ENCODE data around the gene PTPRN2.
"Not testable (repeated sequence)": the region's sequence is repeated elsewhere in the genome, so short reads cannot be mapped to it uniquely, and the experiment has no call there.

Gene PTPRN2

GRCh38 chr7:158443688-158444483 lies 143.7 kb downstream of the PTPRN2 start:
- no peak for DNase-seq (ENCODE audit: low read depth)

GRCh38 chr7:158443014-158443687 lies 144.5 kb downstream of the PTPRN2 start:
- DNase-seq (ENCODE audit: low read depth), result no peak

DNA sequence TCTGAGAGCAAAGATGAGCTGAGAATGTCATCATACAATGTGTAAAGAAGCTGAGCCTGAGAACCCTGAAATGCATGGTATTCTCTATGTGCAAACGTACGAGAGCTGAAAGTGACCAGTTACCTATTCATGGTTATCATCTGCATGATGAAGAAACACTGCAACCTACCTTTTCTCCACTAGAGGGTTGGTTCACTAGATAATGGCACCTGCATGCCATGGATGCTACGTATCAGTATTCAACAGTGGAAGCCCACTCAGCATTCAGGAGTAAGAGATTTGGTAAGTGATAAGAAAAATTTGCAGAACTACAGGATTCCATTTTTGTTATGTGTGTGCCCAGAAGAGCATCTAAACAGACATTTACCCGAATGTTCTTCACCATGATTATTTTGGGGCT lies 145.4 kb downstream of the PTPRN2 start:
- DNase-seq (ENCODE audit: low read depth), result no peak

- no peak for DNase-seq (ENCODE audit: low read depth)
These were observed 148.6 kb downstream of the PTPRN2 start for GRCh38 chr7:158439035-158439434.

DNA sequence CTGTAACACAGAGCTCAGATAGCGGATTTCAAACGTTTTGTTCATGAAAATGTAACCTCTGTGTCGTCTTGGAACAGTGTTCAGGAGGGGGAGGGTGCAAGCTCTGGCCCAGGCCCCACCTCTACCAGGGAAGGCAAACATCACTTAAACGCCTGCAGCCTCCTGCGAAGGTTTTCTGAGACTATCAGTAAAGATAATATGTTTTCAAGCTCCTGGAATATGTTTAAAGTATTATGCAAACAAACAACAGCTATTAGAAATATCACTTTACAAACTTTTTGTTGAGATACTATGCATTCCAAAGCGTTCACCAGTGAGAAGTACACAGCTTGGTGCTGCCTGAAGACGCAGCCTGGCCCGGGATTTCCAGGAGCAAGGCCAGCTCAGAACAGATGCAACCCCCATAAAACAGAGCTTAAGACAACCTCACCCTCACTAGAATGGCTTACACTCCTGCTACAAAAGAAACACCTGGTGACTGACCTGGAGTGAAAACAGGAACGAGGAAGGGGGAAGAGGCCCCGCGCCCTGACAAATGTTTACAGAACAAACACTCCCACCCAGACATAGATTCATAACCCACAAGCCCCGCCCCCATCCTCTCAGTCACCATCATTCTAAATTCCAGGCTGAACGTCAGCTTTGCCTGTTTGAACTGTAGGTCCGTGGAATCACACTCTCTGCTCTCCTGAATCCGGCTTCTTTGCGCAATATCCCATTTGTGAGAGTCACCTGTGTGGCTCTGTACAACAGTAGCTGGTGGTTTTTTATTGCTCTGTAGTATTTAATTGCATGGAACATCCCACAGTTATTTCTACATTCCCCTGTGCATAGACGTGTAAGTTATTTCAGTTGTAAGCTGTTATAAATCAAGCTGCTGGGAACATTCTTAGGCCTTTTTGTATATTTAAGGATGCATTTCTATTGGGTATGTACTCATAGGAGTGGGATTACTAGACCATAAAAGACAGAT lies 155.0 kb downstream of the PTPRN2 start:
- DNase-seq (ENCODE audit: low read depth), result no peak

DNA sequence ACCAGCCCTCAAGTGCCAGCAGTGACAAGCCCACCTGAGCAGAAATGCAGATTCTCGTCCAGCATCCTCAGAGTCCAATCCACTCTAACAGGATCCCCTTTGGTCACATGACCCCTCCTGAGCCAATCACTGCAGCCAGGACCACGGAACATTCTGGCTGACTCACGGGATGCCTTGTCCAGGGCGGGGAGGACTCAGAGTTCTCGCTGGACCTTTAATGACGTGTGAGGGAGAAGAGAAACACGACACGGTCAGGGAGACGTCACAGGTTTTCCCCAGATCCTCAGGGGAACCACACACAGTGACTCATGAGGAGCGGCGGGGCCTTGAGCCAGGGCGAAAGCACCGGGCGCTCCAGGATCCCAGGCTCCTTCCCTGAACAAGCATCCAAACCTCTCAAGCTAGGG lies 155.7 kb downstream of the PTPRN2 start:
- no peak for DNase-seq (ENCODE audit: low read depth)

DNA sequence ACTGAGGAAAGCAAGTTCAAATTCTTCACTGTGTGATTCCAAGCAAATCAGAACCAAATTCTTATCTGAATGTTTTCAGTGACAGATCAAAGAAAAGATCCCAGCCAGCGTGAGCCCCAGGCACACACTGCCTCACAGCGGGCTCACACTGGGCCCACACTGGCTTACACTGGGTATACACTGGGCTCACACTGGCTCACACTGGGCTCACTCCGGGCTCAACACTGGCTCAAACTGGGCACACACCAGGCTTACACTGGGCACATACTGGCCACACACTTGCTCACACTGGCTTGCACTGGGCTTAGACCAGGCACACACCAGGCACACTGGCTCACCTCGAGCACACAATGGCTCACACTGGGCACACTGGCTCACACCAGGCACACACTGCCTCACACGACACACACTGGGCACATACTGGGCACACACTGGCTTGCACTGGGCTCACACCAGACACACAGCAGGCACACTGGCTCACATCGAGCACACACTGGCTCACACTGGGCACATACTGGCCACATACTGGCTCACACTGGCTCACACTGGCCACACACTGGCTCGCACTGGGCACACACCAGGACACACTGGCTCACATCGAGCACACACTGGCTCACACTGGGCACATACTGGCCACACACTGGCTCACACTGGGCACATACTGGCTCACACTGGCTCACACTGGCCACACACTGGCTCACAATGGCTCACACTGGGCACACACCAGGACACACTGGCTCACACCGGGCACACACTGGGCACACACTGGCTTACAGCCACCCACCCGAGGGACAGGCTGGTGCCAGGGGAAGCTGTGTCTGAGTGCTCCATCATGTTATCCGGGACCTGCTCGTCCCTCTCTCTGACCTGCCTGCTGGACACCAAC lies 156.3 kb downstream of the PTPRN2 start:
- no peak for DNase-seq (ENCODE audit: low read depth)

DNA sequence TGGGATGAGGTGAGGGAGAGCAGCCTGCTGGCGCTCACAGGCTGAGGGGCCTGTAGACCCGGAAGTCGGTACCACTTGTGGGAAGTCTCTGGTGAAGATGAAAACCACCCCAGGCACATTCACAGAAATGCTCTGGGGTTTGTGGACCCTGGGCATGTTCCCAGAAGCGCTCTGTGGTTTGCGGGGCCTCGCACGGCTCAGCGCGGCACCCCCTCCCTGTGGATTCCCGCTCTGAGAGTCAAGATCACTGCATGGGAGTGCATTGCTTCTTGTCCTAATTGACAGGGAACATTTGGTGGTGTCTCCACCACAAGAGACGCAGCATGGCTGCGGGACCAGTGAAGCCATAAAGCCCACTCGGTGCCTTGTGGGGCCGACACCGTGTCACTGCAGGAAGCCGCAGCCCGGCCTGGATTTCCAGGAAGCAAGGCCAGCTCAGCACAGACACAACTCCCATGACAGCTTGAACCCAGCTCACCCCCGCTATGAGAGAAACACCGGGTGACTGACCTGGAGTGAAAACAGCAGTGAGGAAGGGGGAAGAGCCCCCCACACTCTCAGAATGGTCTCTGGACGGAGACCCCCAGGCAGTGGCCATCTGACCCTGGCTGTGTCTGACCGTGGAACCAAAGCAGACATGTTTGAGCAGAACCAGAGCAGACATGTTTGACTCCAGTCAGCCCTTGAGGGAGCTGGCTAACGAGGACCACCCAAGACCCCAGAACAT lies 157.2 kb downstream of the PTPRN2 start:
- no peak for DNase-seq (ENCODE audit: low read depth)

DNA sequence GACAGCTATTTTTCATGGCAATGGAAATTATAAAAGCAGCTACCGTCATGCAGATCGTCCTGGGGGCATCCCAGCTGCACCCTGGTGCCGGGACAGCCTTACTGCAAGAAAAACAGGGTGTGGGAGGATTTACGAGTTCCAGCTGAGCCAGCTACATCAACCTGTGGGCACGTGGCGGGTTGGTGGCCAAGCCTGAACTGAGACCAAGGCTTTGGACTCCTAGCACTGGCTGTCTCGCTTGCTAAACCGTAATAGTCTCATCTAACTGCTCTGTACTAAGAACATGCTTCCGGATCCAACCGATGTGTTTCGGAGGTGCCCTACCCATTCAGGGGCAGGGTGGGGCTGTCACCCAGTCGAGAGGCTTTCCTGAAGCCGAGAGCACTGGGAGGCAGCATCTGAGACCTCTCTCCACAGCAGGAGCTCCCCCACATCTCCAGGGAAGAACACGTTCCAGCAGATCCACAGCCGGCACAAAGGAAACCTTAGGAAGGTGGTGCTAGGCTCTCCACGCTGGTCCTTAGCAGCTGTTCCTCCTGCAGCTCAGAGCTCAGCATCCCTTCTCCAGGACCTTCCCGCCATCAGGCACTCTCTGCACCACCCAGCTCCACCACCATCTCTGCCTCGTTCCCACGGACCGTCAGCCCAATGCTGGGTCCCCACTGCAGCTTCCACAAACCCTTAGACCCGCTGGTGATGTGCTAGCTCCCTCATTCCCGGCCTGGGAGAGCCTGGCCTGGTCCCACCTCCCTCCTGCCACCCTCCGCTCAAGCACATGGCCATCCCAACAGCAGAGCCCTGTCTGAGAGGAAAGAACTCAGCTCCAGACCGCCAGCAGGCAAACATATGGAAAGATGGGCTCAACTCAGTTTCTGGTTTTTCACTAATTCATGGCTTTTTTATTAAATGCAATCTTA lies 158.5 kb downstream of the PTPRN2 start:
- no peak for DNase-seq (ENCODE audit: low read depth)

DNA sequence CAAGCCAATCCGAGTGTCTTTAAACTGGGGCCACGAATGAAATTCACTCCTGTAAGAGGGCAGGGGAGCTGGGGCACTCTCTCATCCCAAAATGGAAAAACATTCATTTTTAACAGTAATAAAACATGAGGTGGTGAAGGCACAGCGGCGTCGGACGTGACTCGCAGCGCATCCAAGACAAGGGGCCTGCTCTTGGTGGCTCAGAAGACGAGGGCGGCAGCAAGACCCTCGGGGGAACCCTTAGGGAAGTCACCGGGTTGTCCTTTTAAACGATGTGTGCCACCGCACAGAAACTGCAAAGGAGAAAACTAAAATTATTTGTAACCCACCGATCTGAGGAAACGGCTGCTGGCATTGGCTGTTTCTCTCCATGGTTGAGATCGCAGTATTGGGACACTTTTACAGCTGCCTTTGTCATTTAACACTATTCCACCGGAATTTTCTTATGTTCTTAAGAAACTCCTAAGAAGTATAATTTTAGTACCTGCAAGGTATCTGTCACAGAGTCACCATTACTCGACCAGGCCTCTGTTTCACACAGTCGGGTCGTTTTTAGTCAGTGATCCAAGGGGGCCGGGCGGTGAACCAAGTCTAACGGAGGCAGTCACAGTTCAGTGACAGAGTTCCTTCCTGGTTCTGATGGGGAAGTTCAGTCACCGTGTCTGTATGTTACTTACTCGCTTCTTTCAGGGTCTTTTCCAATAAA lies 159.3 kb downstream of the PTPRN2 start:
- DNase-seq (ENCODE audit: low read depth), result no peak

GRCh38 chr7:158425676-158426075 lies 161.9 kb downstream of the PTPRN2 start:
- not testable (repeated sequence) for DNase-seq (ENCODE audit: low read depth)

DNA sequence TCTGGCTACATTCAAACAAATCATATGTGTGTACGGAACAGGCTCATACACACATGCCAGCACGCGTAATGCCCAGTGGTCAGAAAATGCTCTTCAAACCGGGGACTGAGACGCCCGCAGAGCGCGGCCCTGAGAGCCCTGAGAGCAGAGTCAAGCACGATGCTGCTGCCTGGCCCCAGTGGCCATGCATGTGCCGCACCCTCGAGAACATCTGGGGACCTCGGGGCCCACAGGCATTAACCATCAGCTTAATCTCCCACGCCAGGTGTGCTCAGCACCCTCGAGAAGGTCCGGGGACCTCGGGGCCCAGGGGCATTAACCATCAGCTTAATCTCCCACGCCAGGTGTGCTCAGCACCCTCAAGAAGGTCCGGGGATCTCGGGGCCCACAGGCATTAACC lies 163.1 kb downstream of the PTPRN2 start:
- no peak for DNase-seq (ENCODE audit: low read depth)

DNA sequence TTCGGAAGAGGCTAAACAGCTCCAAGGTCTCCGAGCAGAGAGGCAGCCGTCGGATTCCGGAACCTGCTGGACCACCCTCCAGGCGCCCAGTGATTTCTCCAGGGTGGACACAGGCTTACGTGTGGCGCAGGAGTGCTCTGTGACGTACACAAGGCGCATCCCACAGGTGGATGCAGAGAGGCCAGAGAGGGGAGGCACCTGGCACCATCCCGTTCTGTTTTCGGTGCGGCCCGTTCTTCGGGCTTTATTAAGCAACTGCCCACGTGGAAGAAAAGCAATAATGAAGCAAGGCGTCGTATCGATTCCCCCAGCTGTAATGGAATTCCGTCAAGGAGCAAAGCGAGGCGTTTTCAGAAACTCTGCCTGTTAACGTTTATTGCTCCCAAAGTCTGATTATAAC lies 163.6 kb downstream of the PTPRN2 start:
- DNase-seq (ENCODE audit: low read depth), result no peak

- DNase-seq (ENCODE audit: low read depth), result no peak
These were observed 164.6 kb downstream of the PTPRN2 start for GRCh38 chr7:158422887-158423560.

- no peak for DNase-seq (ENCODE audit: low read depth)
These were observed 165.3 kb downstream of the PTPRN2 start for GRCh38 chr7:158422196-158422886.

GRCh38 chr7:158421361-158421760 lies 166.3 kb downstream of the PTPRN2 start:
- DNase-seq (ENCODE audit: low read depth), result no peak

DNA sequence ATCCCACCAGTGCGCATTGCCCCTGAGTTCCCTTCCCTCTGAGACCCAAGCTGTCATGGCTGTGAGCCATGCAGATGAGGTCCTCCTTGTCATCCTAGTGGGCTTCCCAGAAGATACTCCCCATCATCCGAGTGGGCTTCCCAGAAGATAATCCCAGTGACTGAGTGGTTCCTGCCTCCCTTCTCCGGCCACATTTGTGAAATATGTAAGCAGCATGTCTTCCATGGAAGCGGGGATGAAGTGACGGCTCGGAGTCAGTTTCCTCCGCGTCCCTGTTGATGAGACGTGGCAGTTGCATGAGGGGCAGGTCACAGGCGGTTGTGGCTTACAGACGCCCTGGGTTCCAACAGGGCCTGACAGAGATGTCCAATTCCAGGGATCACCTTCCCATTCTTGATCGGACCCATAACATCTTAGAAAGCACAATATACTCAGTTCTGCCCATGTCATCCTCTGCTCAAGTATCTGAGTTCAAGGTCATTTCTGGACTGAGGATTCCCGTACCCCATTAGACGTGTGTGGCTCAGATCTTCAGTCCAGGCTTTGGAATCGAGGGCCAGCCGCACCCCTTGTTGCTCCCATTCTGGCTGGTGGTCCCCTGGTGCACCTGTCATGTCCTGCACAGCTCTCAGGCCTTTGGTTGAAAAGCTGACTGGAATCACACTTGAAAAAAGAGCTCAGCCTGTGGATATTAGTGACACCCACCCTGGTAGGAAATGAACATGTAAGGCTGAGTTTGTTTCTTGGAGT lies 166.9 kb downstream of the PTPRN2 start:
- no peak for DNase-seq (ENCODE audit: low read depth)
